ENCODE measurements around the gene ZBTB7C.

The ZBTB7C gene

GRCh38 chr18:47978141-47978540 lies 431.0 kb downstream of the ZBTB7C start:
- no peak for TF ChIP-seq CTCF (IDR thresholded peaks at IDR 0.05; ENCODE audit: low read depth, low read length)
- no peak overlapping the region for H3K4me3 ChIP-seq (ENCODE audit: low read depth, low read length)
- no peak for DNase-seq (ENCODE audit: low read depth, low spot score)
- in situ Hi-C loops (cut with HindIII; ENCODE audit: low sequenced_read_pairs): no loop called here
